Left ventricle myocardium superior (tissue), 1 donor: ENCODE results near the gene SCAMP4. TPM values are rescaled to one million over a fixed set of nuclear protein-coding genes. Genes with fewer than 3 reads are reported as not detected.

Source experiments
- ATAC-seq: fragments of 200-7000 bp; cut with Tn5 transposase; one replicate; pipeline ENCODE4 v1.9.1; 2020; ENCODE audit warnings: mild to moderate bottlenecking, moderate library complexity
- DNase-seq: peaks from one replicate; pipeline ENCODE4 v3.0.0-alpha.2; 2020
- intact Hi-C: fragments of 100-400 bp; cut with micrococcal nuclease; formaldehyde crosslinking; loops from one replicate; pipeline ENCODE4 v1.11.0; 2022
- total RNA-seq: library from RNA; stranded (reverse); fragmentation: NEBNext Ultra II Directional; extraction: Animal tissue kit (Norgen Biotek cat#: 25700); gene quantifications from one replicate; pipeline ENCODE4 v1.2.1, GENCODE V29; 2021
- donor health status: DM: no; HTN: yes; CAD: no; lungs with severe emphysema.

SCAMP4 gene
- total RNA-seq, 1 donor from 2014 or later, result 16.4 TPM

- intact Hi-C loops, result no loop called here
- DNase-seq, result no peak
- no peak for ATAC-seq
Observed at GRCh38 chr19:1907563-1908363, 2.6 kb downstream of the SCAMP4 start.

- ATAC-seq (no peak), DNase-seq (no peak)
- intact Hi-C loops, result no loop called here
Observed at GRCh38 chr19:1908364-1908678, 3.1 kb downstream of the SCAMP4 start.

GRCh38 chr19:1909761-1910080 is 4.5 kb downstream of the SCAMP4 start:
- no peak for ATAC-seq
- intact Hi-C loops, result no loop called here
- DNase-seq, result no peak

GRCh38 chr19:1910177-1910576 is 5.0 kb downstream of the SCAMP4 start:
- no peak for DNase-seq
- ATAC-seq, result no peak
- intact Hi-C loops, result no loop called here

- no peak for DNase-seq
Observed at GRCh38 chr19:1911098-1911497, 5.9 kb downstream of the SCAMP4 start.

GRCh38 chr19:1911995-1912394 is 6.8 kb downstream of the SCAMP4 start:
- DNase-seq, result no peak
- intact Hi-C loops, result no loop called here
- ATAC-seq, result no peak

More at GRCh38 chr19:1911098-1911497, 5.9 kb downstream of the SCAMP4 start:
- ATAC-seq, result no peak
- intact Hi-C loops, result no loop called here

- no peak for DNase-seq
- ATAC-seq, result no peak
- intact Hi-C loops, result no loop called here
Observed at GRCh38 chr19:1912760-1913505, 7.7 kb downstream of the SCAMP4 start.

- no peak for ATAC-seq
- DNase-seq, result no peak
- intact Hi-C loops, result no loop called here
Observed at GRCh38 chr19:1913781-1914577, 8.8 kb downstream of the SCAMP4 start.

- intact Hi-C loops, result no loop called here
- ATAC-seq (no peak), DNase-seq (no peak)
Observed at GRCh38 chr19:1914826-1915341, 9.7 kb downstream of the SCAMP4 start.

- ATAC-seq, result no peak
- intact Hi-C loops, result no loop called here
- no peak for DNase-seq
Observed at GRCh38 chr19:1917146-1917545, 11.9 kb downstream of the SCAMP4 start.

GRCh38 chr19:1917926-1918325 is 12.7 kb downstream of the SCAMP4 start:
- DNase-seq (no peak), ATAC-seq (no peak)
- intact Hi-C loops, result no loop called here

- ATAC-seq (no peak), DNase-seq (no peak)
- intact Hi-C loops, result no loop called here
Observed at GRCh38 chr19:1918975-1919374, 13.8 kb downstream of the SCAMP4 start.

GRCh38 chr19:1920644-1921043 is 15.4 kb downstream of the SCAMP4 start:
- intact Hi-C loops, result no loop called here
- no peak for ATAC-seq
- no peak for DNase-seq

GRCh38 chr19:1921326-1921725 is 16.1 kb downstream of the SCAMP4 start:
- ATAC-seq (no peak), DNase-seq (no peak)
- intact Hi-C loops, result no loop called here

GRCh38 chr19:1921825-1922224 is 16.6 kb downstream of the SCAMP4 start:
- ATAC-seq, result no peak
- intact Hi-C loops, result no loop called here
- no peak for DNase-seq

GRCh38 chr19:1922803-1923202 is 17.6 kb downstream of the SCAMP4 start:
- no peak for ATAC-seq
- no peak for DNase-seq
- intact Hi-C loops, result no loop called here

- DNase-seq (no peak), ATAC-seq (peak; percentile 31)
- intact Hi-C loops, result no loop called here
Observed at GRCh38 chr19:1923319-1923718, 18.1 kb downstream of the SCAMP4 start.

- DNase-seq, result no peak
- no peak for ATAC-seq
- intact Hi-C loops, result no loop called here
Observed at GRCh38 chr19:1924320-1924961, 19.2 kb downstream of the SCAMP4 start.

- ATAC-seq, result no peak
- intact Hi-C loops, result no loop called here
- DNase-seq, result no peak
Observed at GRCh38 chr19:1925544-1925943, 20.3 kb downstream of the SCAMP4 start.
